Stimulated activated CD8-positive, alpha-beta memory T cell treated with anti-CD3 and anti-CD28 coated beads, Interleukin-12 subunit alpha, Interleukin-12 subunit beta, amount 100 ng/mL, for 24 hours (primary cell): ENCODE results near the gene BCL2L12.

Source experiments
- DNase-seq: peaks from one replicate; pipeline ENCODE4 v3.0.0-alpha.2; 2020; ENCODE audit errors: extremely low read depth

The BCL2L12 gene

GRCh38 chr19:49641688-49642491 lies 23.8 kb upstream of the BCL2L12 start, which contains the start of gene SCAF1:
SCAF1 (plus strand) TSS chr19:49642209; CDS start chr19:49645027, 2,818 bp downstream.
- DNase-seq: peak; percentile 97

- DNase-seq: no peak
Observed at GRCh38 chr19:49642492-49643035, 23.2 kb upstream of the BCL2L12 start.

GRCh38 chr19:49643466-49643865 lies 22.3 kb upstream of the BCL2L12 start:
- DNase-seq: no peak

GRCh38 chr19:49645592-49645991 lies 20.1 kb upstream of the BCL2L12 start:
- DNase-seq: no peak

GRCh38 chr19:49645995-49646394 lies 19.7 kb upstream of the BCL2L12 start:
- no peak for DNase-seq

GRCh38 chr19:49646586-49646985 lies 19.1 kb upstream of the BCL2L12 start:
- DNase-seq: no peak

GRCh38 chr19:49651029-49651819 lies 14.5 kb upstream of the BCL2L12 start:
- DNase-seq: no peak

GRCh38 chr19:49651820-49652550 lies 13.7 kb upstream of the BCL2L12 start:
- DNase-seq: no peak

- no peak for DNase-seq
Observed at GRCh38 chr19:49652551-49653465, 12.9 kb upstream of the BCL2L12 start.

- no peak for DNase-seq
Observed at GRCh38 chr19:49653466-49653806, 12.3 kb upstream of the BCL2L12 start.

- DNase-seq: no peak
Observed at GRCh38 chr19:49654581-49654980, 11.2 kb upstream of the BCL2L12 start.

- no peak for DNase-seq
Observed at GRCh38 chr19:49655570-49656455, 9.9 kb upstream of the BCL2L12 start.

- no peak for DNase-seq
Observed at GRCh38 chr19:49656456-49657109, 9.2 kb upstream of the BCL2L12 start.

GRCh38 chr19:49657493-49658138 lies 8.1 kb upstream of the BCL2L12 start:
- no peak for DNase-seq

GRCh38 chr19:49658139-49658517 lies 7.6 kb upstream of the BCL2L12 start:
- DNase-seq: no peak

GRCh38 chr19:49658566-49659442 lies 6.9 kb upstream of the BCL2L12 start:
- no peak for DNase-seq

- DNase-seq: no peak
Observed at GRCh38 chr19:49660338-49660961, 5.3 kb upstream of the BCL2L12 start.
